ENCODE data around the gene TUBB. TPM values are rescaled to one million over a fixed set of nuclear protein-coding genes. Genes with fewer than 3 reads are reported as not detected.

TUBB gene
- total RNA-seq, 2 experiments from 2014 or later = 1,569 to 1,746 TPM

GRCh38 chr6:30724906-30725667, 4.9 kb downstream of the TUBB start:
- Mint-ChIP-seq H3K36me3 (ENCODE audit: low read depth) (peaks cover 71% of the 10 kb centered on the region), H3K4me1 (peaks cover 33% of the 10 kb centered on the region), H3K27ac (peak overlapping the region; percentile 74), H3K9me3 (ENCODE audit: low read depth) (no peaks in the 10 kb centered on the region), H3K4me3 (peak overlapping the region; percentile 44), H3K27me3 (no peaks in the 10 kb centered on the region)
- ATAC-seq = no peak
- ChIA-PET CTCF (interaction anchor here (0.5 to 4.7 kb wide), 4 partner anchors 10 to 101 kb away, joined by 3 to 97 read pairs (median 17); no protein-coding TSS in a partner anchor), POLR2A (interaction anchor here (1.5 to 2.3 kb wide), 3 partner anchors 8 to 46 kb away, joined by 6 to 9 read pairs (median 6); partner anchors contain the start of gene MDC1)
- intact Hi-C loops (cut with DNase I, micrococcal nuclease) = loop anchor here (5.0 kb wide), 2 partner anchors 233 to 677 kb away; partner anchors contain the start of gene MICA (in 1 of the 2)
- DNase-seq = no peak

DNA sequence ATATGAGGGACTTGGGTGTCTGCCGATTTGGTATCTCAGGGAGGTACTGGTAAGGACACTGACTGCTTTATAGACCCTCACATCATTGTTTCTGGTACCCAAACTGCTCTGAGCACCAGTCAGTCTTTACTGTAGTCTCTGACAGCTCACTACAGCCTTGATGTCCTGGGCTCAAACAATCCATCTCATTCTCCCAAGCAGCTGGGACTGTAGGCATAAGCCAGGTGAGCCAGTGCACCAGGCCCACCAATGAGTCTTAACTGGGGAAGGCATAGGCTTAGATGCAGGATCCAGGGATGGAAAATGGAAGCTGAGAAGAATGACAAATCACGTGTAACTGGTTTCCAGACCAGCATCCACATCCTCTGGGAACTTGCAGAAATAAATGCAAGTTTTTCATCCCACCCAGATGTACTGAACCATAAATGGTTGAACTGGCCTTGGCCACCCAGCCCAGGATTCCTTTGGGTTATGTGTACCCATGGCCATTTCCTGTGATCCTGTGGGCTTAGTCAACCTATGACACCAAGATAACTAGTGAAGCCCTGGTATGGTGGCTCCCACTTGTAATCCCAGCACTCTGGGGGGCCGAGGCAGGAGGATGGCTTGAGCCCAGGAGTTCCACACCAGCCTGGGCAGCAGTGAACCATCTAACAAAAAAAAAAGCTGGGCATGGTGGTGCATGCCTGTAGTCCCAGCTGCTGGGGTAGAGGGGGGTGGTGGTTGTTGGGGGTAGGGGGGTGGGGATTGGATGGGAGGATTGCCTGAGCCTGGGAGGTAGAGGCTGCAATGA, 5.8 kb downstream of the TUBB start:
- ChIA-PET CTCF (interaction anchor here (0.6 to 4.7 kb wide), 3 partner anchors 9 to 354 kb away, joined by 3 to 31 read pairs (median 9); no protein-coding TSS in a partner anchor), POLR2A (interaction anchor here (1.5 to 2.3 kb wide), 3 partner anchors 9 to 47 kb away, joined by 6 to 9 read pairs (median 6); partner anchors contain the start of gene MDC1)
- no peaks in the 10 kb centered on the region for H3K9me3 Mint-ChIP-seq (ENCODE audit: low read depth)
- intact Hi-C loops (cut with DNase I, micrococcal nuclease) = no loop called here
- H3K36me3 Mint-ChIP-seq (ENCODE audit: low read depth) = peaks cover 71% of the 10 kb centered on the region
- DNase-seq (no peak), ATAC-seq (no peak)
- no peak overlapping the region for H3K4me3 Mint-ChIP-seq
- H3K27me3 Mint-ChIP-seq = no peaks in the 10 kb centered on the region
- no peak overlapping the region for H3K27ac Mint-ChIP-seq
- peaks cover 41% of the 10 kb centered on the region for H3K4me1 Mint-ChIP-seq

GRCh38 chr6:30726506-30727413, 6.6 kb downstream of the TUBB start:
- intact Hi-C loops (cut with DNase I, micrococcal nuclease) = no loop called here
- Mint-ChIP-seq H3K27ac (peak overlapping the region; percentile 60), H3K4me1 (peaks cover 48% of the 10 kb centered on the region), H3K4me3 (no peak overlapping the region), H3K27me3 (no peaks in the 10 kb centered on the region), H3K36me3 (ENCODE audit: low read depth) (peaks cover 69% of the 10 kb centered on the region), H3K9me3 (ENCODE audit: low read depth) (no peaks in the 10 kb centered on the region)
- ChIA-PET CTCF (interaction anchor here (0.6 to 1.9 kb wide), 5 partner anchors 48 to 522 kb away, joined by 3 to 9 read pairs (median 3); no protein-coding TSS in a partner anchor), POLR2A (interaction anchor here (0.6 to 1.8 kb wide), 3 partner anchors 10 to 45 kb away, joined by 4 to 6 read pairs (median 6); partner anchors contain the start of gene MDC1)
- DNase-seq (no peak), ATAC-seq (no peak)

DNA sequence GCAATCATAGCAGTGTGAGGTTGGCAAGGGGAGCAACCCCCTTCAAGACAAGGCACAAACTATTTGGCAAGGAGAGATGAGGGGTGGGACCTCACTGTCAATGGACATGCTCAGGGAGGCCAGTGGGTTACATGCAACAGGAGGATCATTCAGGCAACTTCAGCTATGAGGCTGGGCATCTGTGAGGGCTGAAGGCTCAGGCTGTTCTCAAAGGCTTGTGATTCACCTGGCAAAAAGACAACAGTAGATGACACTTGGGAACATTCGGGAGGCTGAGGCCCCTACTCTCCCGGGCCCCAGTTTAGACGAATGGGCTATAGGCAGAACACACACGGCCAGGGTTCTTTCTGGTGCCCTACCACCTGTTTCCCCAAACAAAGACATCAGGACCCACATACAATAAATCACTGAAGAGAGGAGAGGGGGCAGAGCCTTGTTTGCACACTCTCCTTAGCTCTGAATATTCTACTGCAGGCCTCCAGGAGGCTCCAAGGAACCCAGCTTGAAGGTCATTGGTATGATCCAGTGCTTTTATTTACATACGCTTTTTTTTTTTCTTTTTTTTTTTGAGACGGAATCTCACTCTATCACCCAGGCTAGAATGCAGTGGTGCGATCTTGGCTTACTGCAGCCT, 7.9 kb downstream of the TUBB start:
- no peaks in the 10 kb centered on the region for H3K9me3 Mint-ChIP-seq (ENCODE audit: low read depth)
- H3K4me1 Mint-ChIP-seq = peaks cover 49% of the 10 kb centered on the region
- ATAC-seq = no peak
- POLR2A ChIA-PET = interaction anchor here (0.6 to 0.9 kb wide), 5 partner anchors 23 to 377 kb away, joined by 3 to 8 read pairs (median 4); no protein-coding TSS in a partner anchor
- DNase-seq = no peak
- H3K27me3 Mint-ChIP-seq = no peaks in the 10 kb centered on the region
- H3K27ac Mint-ChIP-seq = peak overlapping the region; percentile 53
- intact Hi-C loops (cut with DNase I, micrococcal nuclease) = no loop called here
- CTCF ChIA-PET = interaction anchor here (0.7 to 5.3 kb wide), 9 partner anchors 10 to 120 kb away, joined by 3 to 59 read pairs (median 4); partner anchors contain the start of gene DHX16
- H3K36me3 Mint-ChIP-seq (ENCODE audit: low read depth) = peaks cover 67% of the 10 kb centered on the region
- no peak overlapping the region for H3K4me3 Mint-ChIP-seq

DNA sequence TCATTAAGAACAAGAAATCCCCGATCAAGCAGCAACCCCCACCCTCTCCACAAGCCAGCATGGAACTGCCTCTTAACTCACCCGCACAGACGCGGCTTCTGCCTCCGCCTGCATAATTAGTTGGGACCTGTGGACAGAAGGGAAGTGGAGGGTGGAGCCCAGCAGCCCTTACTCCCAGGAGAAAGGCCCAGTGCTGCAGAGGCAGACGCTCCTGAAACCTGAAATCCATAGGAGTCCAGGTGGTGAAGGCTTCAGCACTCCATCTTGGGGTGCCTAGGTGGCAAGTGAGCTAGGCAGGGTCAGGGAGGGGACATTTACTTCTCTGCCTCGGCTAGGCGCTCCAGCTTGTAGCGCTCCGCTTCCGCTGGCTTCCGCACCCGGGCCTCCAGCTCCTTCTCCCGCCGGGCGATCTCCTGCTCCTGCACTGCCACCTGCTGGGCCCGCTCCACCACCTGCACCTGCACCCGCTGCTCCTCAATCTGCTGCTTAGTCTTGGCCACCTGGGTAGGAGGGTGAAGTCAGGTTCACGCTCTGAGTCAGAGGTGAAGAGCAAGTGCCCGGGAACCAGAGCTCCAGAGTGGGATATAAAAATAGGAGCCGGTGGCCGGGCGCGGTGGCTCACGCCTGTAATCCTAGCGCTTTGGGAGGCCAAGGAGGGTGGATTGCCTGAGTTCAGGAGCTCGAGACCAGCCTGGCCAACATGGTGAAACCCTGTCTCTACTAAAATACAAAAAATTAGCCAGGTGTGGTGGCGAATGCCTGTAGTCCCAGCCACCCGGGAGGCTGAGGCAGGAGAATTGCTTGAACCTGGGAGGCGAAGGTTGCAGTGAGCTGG, 10.7 kb downstream of the TUBB start:
- ChIA-PET CTCF (interaction anchor here (0.6 to 5.3 kb wide), 59 partner anchors 9 to 519 kb away, joined by 3 to 59 read pairs (median 4); partner anchors contain the start of genes DDR1, DHX16, MDC1 and MRPS18B), POLR2A (interaction anchor here (0.6 to 1.3 kb wide), 13 partner anchors 9 to 349 kb away, joined by 3 to 11 read pairs (median 4); partner anchors contain the start of genes MDC1, MRPS18B and PPP1R10)
- intact Hi-C loops (cut with DNase I, micrococcal nuclease) = loop anchor here (1.0 to 10.0 kb wide), 5 partner anchors 52 to 356 kb away; partner anchors contain the start of gene ATAT1 (in 1 of the 2)
- Mint-ChIP-seq H3K36me3 (ENCODE audit: low read depth) (peaks cover 59% of the 10 kb centered on the region), H3K4me3 (peak overlapping the region; percentile 51), H3K4me1 (peaks cover 44% of the 10 kb centered on the region), H3K9me3 (ENCODE audit: low read depth) (no peaks in the 10 kb centered on the region), H3K27ac (peak overlapping the region; percentile 65), H3K27me3 (no peaks in the 10 kb centered on the region)
- DNase-seq (peak; percentile 94), ATAC-seq (peak; percentile 75)

DNA sequence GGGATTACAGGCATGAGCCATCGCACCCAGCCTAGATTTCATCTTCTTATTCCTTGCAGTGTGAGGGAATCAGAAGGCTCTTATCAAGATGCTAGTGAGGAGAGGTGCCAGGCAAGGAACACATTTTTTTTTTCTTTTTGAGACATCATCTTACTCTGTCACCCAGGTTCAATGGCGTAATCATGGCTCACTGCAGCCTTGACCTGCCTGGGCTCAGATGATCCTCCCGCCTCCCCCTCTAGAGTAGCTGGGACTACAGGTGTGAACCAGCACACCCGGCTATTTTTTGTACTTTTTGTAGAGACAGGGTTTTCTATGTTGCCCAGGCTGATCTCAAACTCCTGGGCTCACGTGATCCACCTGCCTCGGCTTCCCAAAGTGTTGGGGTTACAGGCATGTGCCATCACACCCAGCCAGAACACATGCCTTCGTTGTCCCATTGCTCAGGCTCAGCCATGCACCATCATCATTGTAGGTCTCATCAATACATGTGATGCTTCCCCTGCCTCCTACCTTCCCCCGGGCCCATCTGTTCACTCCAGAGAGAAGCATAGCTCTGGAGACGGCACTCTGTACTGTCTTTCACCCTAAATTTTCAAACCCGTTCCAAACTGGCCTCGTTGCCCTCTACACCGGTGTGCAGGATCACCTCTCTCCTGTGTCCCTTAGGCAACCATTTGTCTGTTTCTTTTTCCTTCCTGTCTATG, 12.2 kb downstream of the TUBB start:
- ATAC-seq = no peak
- Mint-ChIP-seq H3K27ac (no peak overlapping the region), H3K4me3 (no peak overlapping the region), H3K27me3 (no peaks in the 10 kb centered on the region), H3K4me1 (peaks cover 58% of the 10 kb centered on the region), H3K36me3 (ENCODE audit: low read depth) (peaks cover 67% of the 10 kb centered on the region), H3K9me3 (ENCODE audit: low read depth) (no peaks in the 10 kb centered on the region)
- CTCF ChIA-PET = interaction anchor here (1.0 to 7.1 kb wide), 13 partner anchors 9 to 249 kb away, joined by 3 to 59 read pairs (median 9); partner anchors contain the start of gene VARS2
- POLR2A ChIA-PET = interaction anchor here (0.7 kb wide), 1 partner anchor 28 kb away, joined by 3 read pairs; no protein-coding TSS in a partner anchor
- intact Hi-C loops (cut with DNase I, micrococcal nuclease) = loop anchor here (5.0 to 10.0 kb wide), 3 partner anchors 250 to 355 kb away; no protein-coding TSS in a partner anchor
- no peak for DNase-seq

DNA sequence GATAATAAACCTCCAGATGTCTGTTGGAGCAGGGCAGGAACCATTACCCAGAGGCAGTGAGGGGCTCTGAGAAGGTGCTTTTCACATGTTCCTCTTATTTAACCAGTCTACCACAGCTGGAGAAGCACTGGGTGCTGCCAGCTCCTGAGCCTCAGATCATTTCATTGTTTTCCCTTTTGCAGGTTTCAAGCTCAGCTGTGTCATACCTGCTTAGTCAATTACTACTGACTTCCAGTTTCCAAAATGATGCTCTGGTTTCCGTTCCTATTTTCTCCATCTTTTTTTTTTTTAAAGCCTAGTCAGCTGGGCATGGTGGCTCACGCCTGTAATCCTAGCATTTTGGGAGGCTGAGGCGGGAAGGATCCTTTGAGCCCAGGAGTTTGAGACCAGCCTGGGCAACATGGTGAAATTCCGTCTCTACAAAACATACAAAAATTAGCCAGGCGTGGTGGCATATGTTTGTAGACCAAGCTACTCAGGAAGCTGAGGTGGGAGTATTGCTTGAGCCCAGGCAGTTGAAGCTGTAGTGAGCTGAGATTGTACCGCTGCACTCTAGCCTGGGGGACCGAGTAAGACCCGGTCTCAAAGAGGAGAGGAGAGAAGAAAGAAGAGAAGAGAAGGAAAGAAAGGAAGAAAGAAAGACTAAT, 15.6 kb downstream of the TUBB start:
- Mint-ChIP-seq H3K27me3 (no peaks in the 10 kb centered on the region), H3K9me3 (ENCODE audit: low read depth) (peaks cover 2% of the 10 kb centered on the region), H3K4me1 (peaks cover 81% of the 10 kb centered on the region), H3K36me3 (ENCODE audit: low read depth) (peaks cover 85% of the 10 kb centered on the region), H3K4me3 (peak overlapping the region; percentile 57), H3K27ac (peak overlapping the region; percentile 90)
- DNase-seq (peak; percentile 59), ATAC-seq (peak; percentile 36)
- intact Hi-C loops (cut with DNase I, micrococcal nuclease) = loop anchor here in 1 of 2 experiments (1.0 to 10.0 kb wide), 4 partner anchors 8 to 349 kb away; partner anchors contain the start of gene TUBB
- CTCF ChIA-PET = interaction anchor here (0.6 to 7.1 kb wide), 16 partner anchors 13 to 252 kb away, joined by 3 to 46 read pairs (median 4); no protein-coding TSS in a partner anchor
- POLR2A ChIA-PET = interaction anchor here (0.6 to 2.0 kb wide), 14 partner anchors 8 to 242 kb away, joined by 3 to 28 read pairs (median 4); partner anchors contain the start of genes IER3, MDC1 and TUBB

GRCh38 chr6:30738532-30738931, 18.4 kb downstream of the TUBB start:
- Mint-ChIP-seq H3K27ac (peak overlapping the region; percentile 39), H3K27me3 (no peaks in the 10 kb centered on the region), H3K36me3 (ENCODE audit: low read depth) (peaks cover 92% of the 10 kb centered on the region), H3K4me3 (peak overlapping the region; percentile 23), H3K4me1 (peaks cover 82% of the 10 kb centered on the region), H3K9me3 (ENCODE audit: low read depth) (peaks cover 2% of the 10 kb centered on the region)
- no peak for ATAC-seq
- ChIA-PET CTCF (interaction anchor here (0.6 to 7.1 kb wide), 8 partner anchors 8 to 248 kb away, joined by 3 to 46 read pairs (median 5); no protein-coding TSS in a partner anchor), POLR2A (interaction anchor here (0.5 to 1.4 kb wide), 4 partner anchors 21 to 83 kb away, joined by 4 to 5 read pairs (median 4); partner anchors contain the start of gene MDC1)
- intact Hi-C loops (cut with DNase I, micrococcal nuclease) = loop anchor here in 1 of 2 experiments (10.0 kb wide), 1 partner anchor 346 kb away; no protein-coding TSS in a partner anchor
- no peak for DNase-seq
